ENCODE results near the gene MMP24.
"Not testable (repeated sequence)": the region's sequence is repeated elsewhere in the genome, so short reads cannot be mapped to it uniquely, and the experiment has no call there.

The MMP24 gene

GRCh38 chr20:35226126-35226883, at the start of gene MMP24:
TSS of gene MMP24 (plus strand) at chr20:35226690. CDS start at chr20:35226739, 49 bp downstream.
- in situ Hi-C loops (cut with MboI; ENCODE audit: low sequenced_read_pairs, unreplicated experiment) = no loop called here
- DNase-seq (ENCODE audit: low spot score) = peak; percentile 37
- TF ChIP-seq CTCF (IDR thresholded peaks at IDR 0.05; ENCODE audit: borderline replicate concordance, control extremely low read depth, extremely low read depth, insufficient read depth, missing control alignments) = no peak

GRCh38 chr20:35179292-35180212, 46.9 kb upstream of the MMP24 start:
- DNase-seq (ENCODE audit: low spot score) = no peak
- in situ Hi-C loops (cut with MboI; ENCODE audit: low sequenced_read_pairs, unreplicated experiment) = no loop called here
- no peak for TF ChIP-seq CTCF (IDR thresholded peaks at IDR 0.05; ENCODE audit: borderline replicate concordance, control extremely low read depth, extremely low read depth, insufficient read depth, missing control alignments)

- no peak for TF ChIP-seq CTCF (IDR thresholded peaks at IDR 0.05; ENCODE audit: borderline replicate concordance, control extremely low read depth, extremely low read depth, insufficient read depth, missing control alignments)
- in situ Hi-C loops (cut with MboI; ENCODE audit: low sequenced_read_pairs, unreplicated experiment) = no loop called here
- DNase-seq (ENCODE audit: low spot score) = no peak
Observed at GRCh38 chr20:35180266-35180665, 46.2 kb upstream of the MMP24 start.

GRCh38 chr20:35181731-35182130, 44.8 kb upstream of the MMP24 start:
- TF ChIP-seq CTCF (IDR thresholded peaks at IDR 0.05; ENCODE audit: borderline replicate concordance, control extremely low read depth, extremely low read depth, insufficient read depth, missing control alignments) = no peak
- DNase-seq (ENCODE audit: low spot score) = no peak
- in situ Hi-C loops (cut with MboI; ENCODE audit: low sequenced_read_pairs, unreplicated experiment) = no loop called here

- DNase-seq (ENCODE audit: low spot score); in situ Hi-C loops (cut with MboI; ENCODE audit: low sequenced_read_pairs, unreplicated experiment): not testable (repeated sequence)
Observed at GRCh38 chr20:35186691-35187289, 39.7 kb upstream of the MMP24 start.

- TF ChIP-seq CTCF (IDR thresholded peaks at IDR 0.05; ENCODE audit: borderline replicate concordance, control extremely low read depth, extremely low read depth, insufficient read depth, missing control alignments) = no peak
- in situ Hi-C loops (cut with MboI; ENCODE audit: low sequenced_read_pairs, unreplicated experiment) = no loop called here
- DNase-seq (ENCODE audit: low spot score) = no peak
Observed at GRCh38 chr20:35187584-35188190, 38.8 kb upstream of the MMP24 start.

GRCh38 chr20:35189223-35189622, 37.3 kb upstream of the MMP24 start:
- in situ Hi-C loops (cut with MboI; ENCODE audit: low sequenced_read_pairs, unreplicated experiment) = not testable (repeated sequence)

More at GRCh38 chr20:35189223-35189622, 37.3 kb upstream of the MMP24 start:
- DNase-seq (ENCODE audit: low spot score) = not testable (repeated sequence)
